GM18951 (cell line): ENCODE results near the gene HOXD13.

ENCODE experiments used
- POLR2A ChIP-seq: IDR thresholded peaks from 4 replicates; pipeline ENCODE4 v1.6.1; 2011; ENCODE audit warnings: mild to moderate bottlenecking; ENCODE audit not compliant: insufficient read length, insufficient read depth; ENCODE audit errors: extremely low read depth
- in situ Hi-C: fragments of 300-500 bp; cut with MboI; formaldehyde crosslinking; loops from one replicate; pipeline ENCODE4 v1.12.0; 2022; ENCODE audit warnings: low sequenced_read_pairs, mixed read lengths, inconsistent platforms; ENCODE audit not compliant: unreplicated experiment

Gene HOXD13

DNA sequence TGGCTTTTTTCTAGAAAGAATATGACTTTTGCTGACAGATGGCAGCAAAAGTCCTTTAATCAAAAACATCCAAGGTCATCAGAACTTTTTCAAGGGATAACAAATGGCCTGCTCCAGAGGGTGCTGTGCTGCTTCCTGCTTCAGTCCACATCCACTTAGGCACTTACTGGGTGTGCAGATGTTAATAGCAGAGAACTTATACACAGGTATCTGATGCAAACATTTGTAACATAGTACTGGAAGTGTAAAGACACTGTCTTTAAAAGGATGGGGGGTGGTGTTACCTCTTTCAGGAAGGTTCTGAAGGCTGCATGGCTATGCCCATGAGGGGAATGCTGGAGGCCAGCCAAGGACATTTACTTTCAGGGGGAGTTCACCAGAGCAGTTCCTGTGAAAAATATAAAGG is 42.5 kb downstream of the HOXD13 start:
- no peak for TF ChIP-seq POLR2A
- in situ Hi-C loops = no loop called here

DNA sequence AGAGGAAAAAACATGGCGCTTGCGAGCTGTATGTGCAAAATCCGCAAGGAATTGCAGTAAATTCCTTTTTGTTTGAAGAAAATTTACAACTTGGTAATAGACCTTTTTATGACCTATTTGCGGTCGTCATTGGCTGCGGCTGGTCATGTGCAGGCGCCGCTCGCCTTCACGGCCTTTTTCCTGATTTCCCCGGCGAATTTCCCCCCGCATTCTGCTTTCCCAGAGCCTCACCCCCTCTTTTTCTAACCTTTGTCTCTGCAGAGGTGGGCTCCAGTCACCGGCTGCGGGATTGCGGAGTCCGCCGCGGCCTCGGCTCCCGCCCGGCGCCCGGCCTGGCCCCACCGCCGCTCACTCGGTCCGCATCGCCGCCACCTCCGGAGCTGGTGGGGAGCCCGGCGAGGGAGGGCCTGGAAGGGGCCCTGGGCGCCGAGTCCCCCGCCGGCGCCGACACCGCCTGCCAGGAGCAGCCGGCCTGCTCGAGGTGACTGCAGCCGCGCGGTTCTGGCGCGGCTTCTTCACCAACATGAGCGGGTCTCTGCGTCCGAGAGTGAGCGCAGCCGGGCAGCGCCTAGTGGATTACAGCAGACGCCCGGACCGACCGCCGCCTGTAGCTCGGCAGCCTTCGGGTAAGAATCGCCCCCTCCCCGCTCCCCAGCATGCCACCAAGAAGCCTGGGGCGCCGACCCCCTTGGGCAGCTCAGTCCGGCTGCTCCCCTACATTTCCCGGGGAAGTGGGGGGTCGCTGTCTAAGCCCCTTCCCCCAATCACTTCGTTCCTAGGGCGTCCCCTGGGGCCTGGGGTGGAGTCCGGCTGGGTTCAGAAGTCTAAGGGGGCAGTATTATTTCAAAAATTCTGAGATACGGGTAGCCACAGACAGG is 44.1 kb downstream of the HOXD13 start:
- no peak for TF ChIP-seq POLR2A
- in situ Hi-C loops = no loop called here

DNA sequence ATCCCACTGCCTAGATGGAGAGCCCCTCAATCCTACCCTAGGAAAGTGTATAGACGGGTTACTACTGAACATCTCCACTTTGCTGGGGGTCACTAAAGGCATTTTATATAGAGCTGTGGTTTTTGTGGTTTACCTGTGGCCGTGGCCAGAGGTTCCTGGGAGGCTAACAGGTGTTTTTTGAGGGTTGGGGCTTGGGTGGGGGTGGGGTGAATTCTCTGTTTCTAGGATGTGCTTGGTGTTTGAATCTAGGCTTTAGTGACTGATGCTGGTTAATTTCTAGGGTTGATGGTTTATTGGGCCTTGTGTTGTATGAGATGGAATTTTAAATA is 44.7 kb downstream of the HOXD13 start:
- no peak for TF ChIP-seq POLR2A
- in situ Hi-C loops = no loop called here

DNA sequence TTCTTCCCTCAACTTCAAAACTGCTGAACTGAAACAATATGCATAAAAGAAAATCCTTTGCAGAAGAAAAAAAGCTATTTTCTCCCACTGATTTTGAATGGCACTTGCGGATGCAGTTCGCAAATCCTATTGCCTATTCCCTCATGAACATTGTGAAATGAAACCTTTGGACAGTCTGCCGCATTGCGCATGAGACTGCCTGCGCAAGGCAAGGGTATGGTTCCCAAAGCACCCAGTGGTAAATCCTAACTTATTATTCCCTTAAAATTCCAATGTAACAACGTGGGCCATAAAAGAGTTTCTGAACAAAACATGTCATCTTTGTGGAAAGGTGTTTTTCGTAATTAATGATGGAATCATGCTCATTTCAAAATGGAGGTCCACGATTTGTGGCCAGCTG is 45.4 kb downstream of the HOXD13 start:
- in situ Hi-C loops = no loop called here
- TF ChIP-seq POLR2A = no peak

DNA sequence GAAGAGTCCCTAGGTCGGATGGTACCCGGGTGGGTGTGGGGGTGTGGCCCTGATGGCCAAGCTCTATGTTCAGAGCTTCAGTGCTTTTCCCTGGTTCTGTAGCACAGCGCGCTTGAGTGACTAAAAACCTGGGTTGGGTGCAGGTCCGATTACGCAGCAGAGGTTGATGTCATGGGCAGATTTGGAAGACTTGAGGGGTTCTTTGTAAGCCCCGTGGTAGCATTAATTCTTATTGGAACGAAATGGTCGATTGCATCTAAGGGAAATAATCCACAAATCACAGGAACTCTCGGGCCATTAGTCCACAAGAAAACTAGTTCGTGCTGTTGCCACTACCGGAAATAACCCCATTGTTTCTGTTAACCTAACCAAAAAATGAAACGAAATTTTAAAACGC is 46.0 kb downstream of the HOXD13 start:
- TF ChIP-seq POLR2A = no peak
- in situ Hi-C loops = no loop called here

DNA sequence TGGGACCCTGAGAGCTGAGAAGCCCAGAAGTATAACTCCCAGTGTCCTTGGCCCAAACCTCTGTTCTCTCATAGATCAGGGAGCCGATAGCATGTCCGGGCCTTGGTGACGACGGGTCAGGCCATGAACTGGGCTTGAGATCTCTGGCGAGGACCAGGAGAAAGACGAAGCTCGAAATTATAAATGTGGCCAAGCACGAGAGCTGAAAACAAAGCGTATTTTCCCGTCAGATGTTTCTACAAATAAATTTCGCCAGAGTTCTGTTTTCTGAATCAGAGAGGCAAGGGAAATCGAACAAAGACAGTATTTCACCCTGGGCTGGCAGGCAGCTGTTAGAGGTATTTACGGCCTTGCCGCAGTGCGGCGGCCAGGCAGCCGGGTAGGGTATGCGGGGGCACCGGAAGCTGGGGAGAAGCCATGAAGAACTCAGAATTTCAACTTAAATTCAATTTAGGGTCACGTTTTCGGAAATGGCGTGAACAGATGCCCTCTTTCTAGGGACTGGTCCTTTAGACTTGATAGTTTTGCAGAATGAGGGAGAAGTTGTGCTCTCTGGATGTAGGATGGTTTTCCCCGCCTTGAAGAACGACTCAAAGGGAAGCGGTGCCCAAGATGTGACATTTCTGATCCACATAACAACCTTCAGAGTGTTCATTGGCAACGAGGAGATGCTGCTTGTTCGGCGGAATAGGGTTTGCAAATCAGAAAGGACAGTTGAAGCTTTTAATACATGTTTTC is 46.6 kb downstream of the HOXD13 start:
- no peak for TF ChIP-seq POLR2A
- in situ Hi-C loops = no loop called here

DNA sequence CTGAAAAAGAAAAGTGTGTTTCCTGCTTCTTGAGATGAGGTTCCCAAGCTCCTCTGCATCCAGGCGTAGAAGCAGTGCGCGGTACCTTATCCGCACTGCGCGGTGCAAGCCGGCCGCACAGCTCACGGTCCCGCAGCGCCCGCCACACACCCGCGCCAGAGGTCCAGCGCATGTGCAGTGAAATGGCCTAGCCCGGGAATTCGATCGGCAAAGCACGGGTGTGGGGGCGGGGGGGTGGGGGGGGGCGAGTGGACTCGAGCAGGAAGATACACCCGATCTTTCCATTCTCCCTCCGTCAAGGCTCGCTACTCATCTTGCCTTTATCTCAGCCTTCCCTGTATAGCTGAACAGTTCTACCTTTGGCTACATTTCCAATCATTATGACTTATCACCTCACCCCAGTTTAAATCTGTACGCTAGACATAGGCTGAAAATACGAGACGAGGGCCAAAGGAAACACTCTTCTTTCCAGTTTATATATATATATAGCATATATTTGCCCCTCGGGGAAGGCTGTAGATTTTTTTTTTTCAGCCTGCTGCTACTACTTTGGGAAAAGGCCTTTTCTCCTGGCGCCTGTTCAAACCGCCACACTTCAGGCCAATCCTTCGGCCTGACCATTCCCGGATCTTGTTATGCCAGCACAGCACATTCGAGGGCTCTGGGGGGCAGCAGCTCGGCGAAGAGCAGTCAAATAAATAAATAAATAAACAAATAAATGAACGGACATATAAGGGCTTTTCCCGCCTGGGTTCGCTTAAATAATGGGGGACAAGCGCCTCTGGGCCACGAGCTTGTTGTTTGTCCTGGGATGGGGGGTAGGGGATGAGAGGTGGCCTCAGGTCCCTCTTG is 47.4 kb downstream of the HOXD13 start:
- in situ Hi-C loops = loop anchor here (10.0 kb wide), 2 partner anchors 315 to 415 kb away; no protein-coding TSS in a partner anchor
- no peak for TF ChIP-seq POLR2A

DNA sequence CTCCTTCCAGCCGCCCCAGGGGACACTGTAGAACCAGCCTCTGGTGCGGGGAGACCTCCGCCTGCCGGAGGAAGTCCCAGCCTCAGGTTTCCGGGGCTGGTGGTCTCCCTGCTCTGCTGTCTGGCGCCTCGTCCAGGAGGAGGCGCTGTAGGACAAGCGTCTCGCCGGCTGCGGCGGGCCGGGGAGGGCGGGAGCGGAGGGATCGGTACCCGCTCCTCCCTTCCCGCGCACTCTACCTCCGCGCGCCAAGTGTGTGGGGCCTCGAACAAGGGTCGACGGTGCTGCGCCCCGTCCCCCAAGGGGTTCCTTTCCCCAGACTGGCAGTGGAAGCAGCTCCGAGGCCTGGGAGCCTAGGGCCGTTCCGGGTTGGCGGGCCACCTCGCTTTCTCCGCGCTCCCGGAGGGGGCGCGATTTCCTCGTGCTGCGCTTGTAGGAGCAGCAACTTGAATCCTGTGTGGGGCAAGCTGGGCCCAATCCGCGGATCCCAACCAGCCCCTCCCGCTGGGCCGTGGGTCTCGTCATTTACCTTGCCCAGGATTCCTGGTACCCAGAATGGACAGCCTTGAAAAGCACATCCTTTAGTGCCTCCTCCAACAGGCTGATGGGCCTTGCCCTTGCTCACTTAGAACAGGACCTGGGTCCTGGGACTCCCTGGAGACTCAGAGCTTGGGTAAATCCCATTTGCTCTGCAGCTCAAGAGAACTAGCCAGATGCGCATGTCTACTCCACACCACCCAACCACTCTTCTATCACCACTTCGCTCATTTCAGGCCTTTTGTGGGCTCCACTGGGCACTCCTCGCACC is 48.2 kb downstream of the HOXD13 start:
- TF ChIP-seq POLR2A = no peak
- in situ Hi-C loops = loop anchor here (10.0 kb wide), 2 partner anchors 314 to 414 kb away; no protein-coding TSS in a partner anchor

DNA sequence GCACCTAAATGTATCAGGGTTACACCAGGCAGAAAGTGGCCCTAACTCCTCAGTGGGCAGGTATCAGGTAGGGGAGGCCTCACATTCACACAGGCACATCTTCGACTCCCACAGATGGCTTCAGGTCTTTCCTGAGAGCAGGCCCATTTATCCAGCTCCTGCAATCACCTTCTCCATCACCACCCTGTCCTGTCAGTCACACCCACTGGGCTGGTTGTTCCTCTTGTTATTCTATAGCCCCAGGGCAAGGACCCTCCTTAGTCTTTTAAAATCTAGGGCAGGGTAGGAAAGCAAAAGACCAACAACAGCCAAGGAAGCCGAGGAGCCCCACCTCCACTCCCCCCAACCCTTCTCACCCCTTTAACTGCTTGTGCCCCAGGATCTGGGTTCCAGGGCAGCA is 49.8 kb downstream of the HOXD13 start:
- in situ Hi-C loops = loop anchor here (10.0 kb wide), 2 partner anchors 313 to 413 kb away; no protein-coding TSS in a partner anchor
- TF ChIP-seq POLR2A = no peak
